H9 (cell line): Measurements from ENCODE around the gene WDFY1. TPM values are rescaled to one million over a fixed set of nuclear protein-coding genes. Genes with fewer than 3 reads are reported as not detected.

ENCODE experiments used
- DNase-seq: peaks from one replicate; pipeline ENCODE4 v3.0.0-alpha.2; 2017
- H2AFZ ChIP-seq: one replicate; pipeline ENCODE4 v1.6.1; 2013; ENCODE audit warnings: mild to moderate bottlenecking, low read length, control low read depth, moderate library complexity
- H2AK5ac ChIP-seq: 2 replicates; pipeline ENCODE4 v1.6.1; 2013; ENCODE audit warnings: low read length, control low read depth, mixed read lengths; ENCODE audit not compliant: insufficient read length
- H2BK120ac ChIP-seq: one replicate; pipeline ENCODE4 v1.6.1; 2013; ENCODE audit warnings: low read depth, mild to moderate bottlenecking, low read length, control low read depth, inconsistent platforms; ENCODE audit not compliant: poor library complexity, severe bottlenecking
- H2BK12ac ChIP-seq: 2 replicates; pipeline ENCODE4 v1.6.1; 2013; ENCODE audit warnings: low read length, control low read depth, mixed read lengths, low read depth; ENCODE audit not compliant: insufficient read length
- H2BK15ac ChIP-seq: 2 replicates; pipeline ENCODE4 v1.6.1; 2013; ENCODE audit warnings: low read depth, low read length, control low read depth
- H2BK20ac ChIP-seq: one replicate; pipeline ENCODE4 v1.6.1; 2013; ENCODE audit warnings: low read depth, mild to moderate bottlenecking, low read length, control low read depth, inconsistent platforms; ENCODE audit not compliant: poor library complexity, severe bottlenecking
- H2BK5ac ChIP-seq: 2 replicates; pipeline ENCODE4 v1.6.1; 2013; ENCODE audit warnings: low read length, control low read depth, mixed read lengths; ENCODE audit not compliant: insufficient read length
- H3K14ac ChIP-seq: 2 replicates; pipeline ENCODE4 v1.6.1; 2013; ENCODE audit warnings: low read length, control low read depth; ENCODE audit not compliant: insufficient read depth
- H3K18ac ChIP-seq: 2 replicates; pipeline ENCODE4 v1.6.1; 2013; ENCODE audit warnings: low read depth, mild to moderate bottlenecking, mixed read lengths, low read length, control low read depth; ENCODE audit not compliant: insufficient read length
- H3K23ac ChIP-seq: 2 replicates; pipeline ENCODE4 v1.6.1; 2013; ENCODE audit warnings: low read length, control low read depth, mixed read lengths, low read depth; ENCODE audit not compliant: insufficient read length
- H3K23me2 ChIP-seq: 2 replicates; pipeline ENCODE4 v1.6.1; 2013; ENCODE audit warnings: low read depth, mild to moderate bottlenecking, mixed read lengths, low read length, control low read depth; ENCODE audit not compliant: insufficient read length, poor library complexity, severe bottlenecking
- H3K27ac ChIP-seq: 2 replicates; pipeline ENCODE4 v1.5.1; 2013; ENCODE audit warnings: low read length, control low read depth, mixed read lengths, low read depth; ENCODE audit not compliant: insufficient read length
- H3K27me3 ChIP-seq: 2 replicates; pipeline ENCODE4 v1.6.1; 2013; ENCODE audit warnings: low read length, control low read depth, inconsistent platforms; ENCODE audit not compliant: insufficient read depth
- H3K4ac ChIP-seq: 2 replicates; pipeline ENCODE4 v1.6.1; 2013; ENCODE audit warnings: low read depth, mild to moderate bottlenecking, control low read depth, inconsistent platforms, low read length, moderate library complexity
- H3K4me1 ChIP-seq: 2 replicates; pipeline ENCODE4 v1.6.1; 2013; ENCODE audit warnings: low read length, control low read depth, inconsistent platforms; ENCODE audit not compliant: insufficient read depth
- H3K4me2 ChIP-seq: 2 replicates; pipeline ENCODE4 v1.6.1; 2013; ENCODE audit warnings: low read length, control low read depth, mixed read lengths; ENCODE audit not compliant: insufficient read length, insufficient read depth
- H3K56ac ChIP-seq: 2 replicates; pipeline ENCODE4 v1.6.1; 2013; ENCODE audit warnings: low read depth, mild to moderate bottlenecking, mixed read lengths, low read length, control low read depth; ENCODE audit not compliant: insufficient read length
- H3K79me1 ChIP-seq: 2 replicates; pipeline ENCODE4 v1.6.1; 2013; ENCODE audit warnings: low read depth, mild to moderate bottlenecking, moderate library complexity, low read length, control low read depth, inconsistent platforms; ENCODE audit not compliant: insufficient read depth, poor library complexity, severe bottlenecking
- H3K79me2 ChIP-seq: 2 replicates; pipeline ENCODE4 v1.6.1; 2013; ENCODE audit warnings: low read length, control low read depth, inconsistent platforms; ENCODE audit not compliant: insufficient read depth
- H3K9ac ChIP-seq: 2 replicates; pipeline ENCODE4 v1.6.1; 2013; ENCODE audit warnings: low read length, control low read depth, mixed read lengths; ENCODE audit not compliant: insufficient read length; ENCODE audit errors: extremely low read depth
- H3K9me3 ChIP-seq: one replicate; pipeline ENCODE4 v1.6.1; 2013; ENCODE audit warnings: low read depth, low read length, inconsistent platforms; ENCODE audit not compliant: control insufficient read depth
- H3T11ph ChIP-seq: one replicate; pipeline ENCODE4 v1.6.1; 2013; ENCODE audit warnings: mild to moderate bottlenecking, low read length, control low read depth, inconsistent platforms
- H4K20me1 ChIP-seq: one replicate; pipeline ENCODE4 v1.6.1; 2013; ENCODE audit not compliant: control insufficient read depth, insufficient read length, insufficient read depth
- H4K5ac ChIP-seq: 2 replicates; pipeline ENCODE4 v1.6.1; 2013; ENCODE audit warnings: low read depth, mild to moderate bottlenecking, mixed read lengths, low read length, control low read depth; ENCODE audit not compliant: insufficient read length
- H4K8ac ChIP-seq: replicated peaks from 2 replicates; pipeline ENCODE4 v1.6.1; 2013; ENCODE audit warnings: low read length, control low read depth, mixed read lengths, low read depth; ENCODE audit not compliant: insufficient read length
- H4K91ac ChIP-seq: 2 replicates; pipeline ENCODE4 v1.6.1; 2013; ENCODE audit warnings: low read depth, mild to moderate bottlenecking, moderate library complexity, mixed read lengths, low read length, control low read depth; ENCODE audit not compliant: insufficient read length
- H3K27ac Mint-ChIP-seq, 3 experiments: 2 replicates in 2 of 3; 3 replicates in 1 of 3; pipeline ENCODE4 v1.8.0; 2020 to 2021; ENCODE audit warnings: mixed read lengths in 3 of 3, mild to moderate bottlenecking in 1 of 3, moderate library complexity in 1 of 3
- H3K27me3 Mint-ChIP-seq: 2 replicates; pipeline ENCODE4 v1.8.0; 2021; ENCODE audit warnings: low read depth, mild to moderate bottlenecking, moderate library complexity, mixed read lengths
- H3K36me3 Mint-ChIP-seq, 3 experiments: 2 replicates in 2 of 3; 3 replicates in 1 of 3; pipeline ENCODE4 v1.8.0; 2020 to 2021; ENCODE audit warnings: low read depth in 3 of 3, mixed read lengths in 3 of 3; ENCODE audit not compliant: insufficient read depth in 1 of 3
- H3K4me1 Mint-ChIP-seq, 2 experiments: 2 replicates each; pipeline ENCODE4 v1.8.0; 2020; ENCODE audit warnings: mixed read lengths in 2 of 2
- H3K4me3 Mint-ChIP-seq, 2 experiments: 2 replicates in 1 of 2; 3 replicates in 1 of 2; pipeline ENCODE4 v1.8.0; 2020 to 2021; ENCODE audit warnings: mild to moderate bottlenecking in 2 of 2, mixed read lengths in 2 of 2, moderate library complexity in 1 of 2
- H3K9me3 Mint-ChIP-seq, 2 experiments: 2 replicates in 1 of 2; 3 replicates in 1 of 2; pipeline ENCODE4 v1.8.0; 2020; ENCODE audit warnings: mild to moderate bottlenecking in 2 of 2, mixed read lengths in 2 of 2, moderate library complexity in 1 of 2
- CTCF ChIP-seq: fragments of 200-600 bp; sonication (generic); conservative IDR thresholded peaks from 3 replicates; pipeline ENCODE4 v1.8.0; 2021; ENCODE audit warnings: antibody characterized with exemption, mild to moderate bottlenecking
- WGBS: extraction: QIAGEN DNeasy Blood & Tissue Kit; methylation state at CpG from one replicate; pipeline ENCODE4 v1.1.7; 2013; ENCODE audit warnings: missing lambda C conversion rate, low lambda C conversion rate, mixed read lengths; ENCODE audit not compliant: insufficient read length; ENCODE audit errors: extremely low coverage; 5-methylcytosine and 5-hydroxymethylcytosine counted together
- total RNA-seq: library from RNA; stranded (reverse); gene quantifications from 2 replicates; pipeline ENCODE4 v1.2.1, GENCODE V29; 2021

Gene WDFY1
- total RNA-seq, 1 experiment from 2014 or later, result 54.1 TPM

GRCh38 chr2:223980397-223980735 is 35.2 kb upstream of the WDFY1 start:
- Histone ChIP-seq H4K8ac (no peak overlapping the region), H4K20me1 (no peaks in the 10 kb centered on the region), H3K23me2 (no peaks in the 10 kb centered on the region), H2BK120ac (no peak overlapping the region), H3K4ac (no peak overlapping the region), H3K14ac (no peak overlapping the region), H3K4me2 (no peak overlapping the region), H4K5ac (no peak overlapping the region), H3K79me1 (no peaks in the 10 kb centered on the region), H3K9me3 (no peaks in the 10 kb centered on the region), H3K23ac (no peak overlapping the region), H2AFZ (no peak overlapping the region), H3K79me2 (no peaks in the 10 kb centered on the region), H3K27me3 (no peaks in the 10 kb centered on the region), H3K56ac (no peak overlapping the region), H3K18ac (no peak overlapping the region), H2BK15ac (no peak overlapping the region), H2BK20ac (no peak overlapping the region), H3K4me1 (no peaks in the 10 kb centered on the region), H4K91ac (no peak overlapping the region), H3T11ph (no peak overlapping the region), H3K27ac (no peak overlapping the region), H2BK12ac (no peak overlapping the region), H2BK5ac (no peak overlapping the region), H2AK5ac (no peak overlapping the region), H3K9ac (no peak overlapping the region)
- peaks cover 2 to 13% (median 11%) of the 10 kb centered on the region in 3 experiments for H3K36me3 Mint-ChIP-seq
- peak overlapping the region in 1 of 3 experiments; percentile 31; a peak in 1 of 7 replicates for H3K27ac Mint-ChIP-seq
- no peak for DNase-seq
- H3K4me3 Mint-ChIP-seq, result no peak overlapping the region
- WGBS, result no CpG with 5 or more reads among the region's 1 CpG
- TF ChIP-seq CTCF, result no peak
- no peaks in the 10 kb centered on the region for H3K4me1 Mint-ChIP-seq
- H3K27me3 Mint-ChIP-seq, result no peaks in the 10 kb centered on the region; the same call in 1 of the 2 replicates
- no peaks in the 10 kb centered on the region for H3K9me3 Mint-ChIP-seq
